ENCODE data around the gene RSBN1.
"Not testable (repeated sequence)": the region's sequence is repeated elsewhere in the genome, so short reads cannot be mapped to it uniquely, and the experiment has no call there.

The RSBN1 gene

GRCh38 chr1:113857776-113858175 lies 45.5 kb upstream of the RSBN1 start:
- TF ChIP-seq CTCF (IDR thresholded peaks at IDR 0.05; ENCODE audit: low read depth, low read length, missing control alignments): no peak
- DNase-seq (ENCODE audit: extremely low read depth, low read depth): no peak
- no peak overlapping the region for H3K4me3 ChIP-seq (replicated peaks; ENCODE audit: low read depth, low read length)

GRCh38 chr1:113856401-113856790 lies 44.1 kb upstream of the RSBN1 start:
- DNase-seq (ENCODE audit: extremely low read depth, low read depth): no peak
- TF ChIP-seq CTCF (IDR thresholded peaks at IDR 0.05; ENCODE audit: low read depth, low read length, missing control alignments): no peak
- H3K4me3 ChIP-seq (replicated peaks; ENCODE audit: low read depth, low read length): no peak overlapping the region

DNA sequence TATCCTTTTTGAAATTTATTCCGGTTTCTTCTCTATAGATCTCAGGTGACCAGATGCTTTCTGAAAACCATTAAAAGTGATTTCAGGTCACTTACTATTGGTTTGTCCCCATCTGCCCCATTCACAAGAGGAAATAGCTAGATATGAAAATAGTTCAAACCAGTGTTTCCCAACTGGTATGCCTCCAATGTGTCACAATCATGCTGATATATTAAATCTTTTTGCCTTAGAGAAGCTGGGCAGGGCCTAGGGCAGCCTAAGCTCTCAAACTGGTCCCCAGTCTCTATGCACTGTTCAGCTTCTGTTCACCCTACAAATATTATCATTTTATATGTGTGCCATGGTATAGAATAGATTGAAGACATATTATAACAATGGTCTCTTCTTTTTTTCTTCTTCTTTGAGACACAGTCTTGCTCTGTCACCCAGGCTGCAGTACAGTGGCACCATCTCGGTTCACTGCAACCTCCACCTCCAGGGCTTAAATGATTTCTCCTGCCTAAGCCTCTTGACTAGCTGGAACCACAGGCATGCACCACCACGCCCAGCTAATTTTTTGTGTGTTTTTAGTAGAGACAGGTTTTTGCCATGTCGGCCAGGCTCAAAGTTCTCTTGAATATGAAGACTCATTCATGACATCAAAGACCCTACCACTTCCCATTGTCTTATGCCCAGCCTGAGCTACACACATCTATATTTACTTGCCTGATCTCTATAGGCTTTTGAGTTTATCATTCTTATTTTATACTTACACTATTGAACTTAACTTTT lies 43.5 kb upstream of the RSBN1 start:
- DNase-seq (ENCODE audit: extremely low read depth, low read depth): no peak
- H3K4me3 ChIP-seq (replicated peaks; ENCODE audit: low read depth, low read length): no peak overlapping the region
- TF ChIP-seq CTCF (IDR thresholded peaks at IDR 0.05; ENCODE audit: low read depth, low read length, missing control alignments): no peak

DNA sequence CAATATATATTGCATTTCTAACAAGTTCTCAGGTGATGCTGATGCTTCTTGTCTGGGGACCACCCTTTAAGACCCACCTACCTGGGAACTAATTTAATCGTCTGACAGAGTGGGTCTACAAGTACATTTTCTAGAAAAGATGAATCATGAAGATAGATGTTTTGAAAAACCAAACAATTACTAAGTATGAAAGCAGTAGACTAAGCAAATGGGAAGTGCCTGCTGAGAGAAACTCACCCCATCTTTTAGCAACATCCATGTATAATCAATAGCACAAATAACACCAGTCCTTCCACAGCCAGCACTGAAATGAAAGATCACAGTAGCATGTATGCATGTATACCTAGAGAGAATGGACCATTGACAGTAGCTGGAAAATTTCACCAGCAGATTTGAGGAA lies 42.0 kb upstream of the RSBN1 start:
- H3K4me3 ChIP-seq (replicated peaks; ENCODE audit: low read depth, low read length): no peak overlapping the region
- DNase-seq (ENCODE audit: extremely low read depth, low read depth): no peak
- no peak for TF ChIP-seq CTCF (IDR thresholded peaks at IDR 0.05; ENCODE audit: low read depth, low read length, missing control alignments)

GRCh38 chr1:113852694-113853093 lies 40.4 kb upstream of the RSBN1 start:
- not testable (repeated sequence) for DNase-seq (ENCODE audit: extremely low read depth, low read depth); H3K4me3 ChIP-seq (replicated peaks; ENCODE audit: low read depth, low read length)

GRCh38 chr1:113850127-113850796 lies 38.0 kb upstream of the RSBN1 start:
- no peak for TF ChIP-seq CTCF (IDR thresholded peaks at IDR 0.05; ENCODE audit: low read depth, low read length, missing control alignments)
- no peak overlapping the region for H3K4me3 ChIP-seq (replicated peaks; ENCODE audit: low read depth, low read length)
- no peak for DNase-seq (ENCODE audit: extremely low read depth, low read depth)

- DNase-seq (ENCODE audit: extremely low read depth, low read depth): no peak
- TF ChIP-seq CTCF (IDR thresholded peaks at IDR 0.05; ENCODE audit: low read depth, low read length, missing control alignments): no peak
- H3K4me3 ChIP-seq (replicated peaks; ENCODE audit: low read depth, low read length): no peak overlapping the region
Observed at GRCh38 chr1:113849072-113849471, 36.8 kb upstream of the RSBN1 start.
